Measurements from ENCODE around the gene RBKS. TPM values are rescaled to one million over a fixed set of nuclear protein-coding genes. Genes with fewer than 3 reads are reported as not detected.

The RBKS gene
- total RNA-seq, 1 donor from 2014 or later = 1.2 TPM

GRCh38 chr2:27839022-27839618 is 51.1 kb downstream of the RBKS start:
- Mint-ChIP-seq H3K9me3 (ENCODE audit: unreplicated experiment) (no peaks in the 10 kb centered on the region), H3K27me3 (ENCODE audit: unreplicated experiment) (no peaks in the 10 kb centered on the region), H3K27ac (ENCODE audit: unreplicated experiment) (no peak overlapping the region), H3K36me3 (ENCODE audit: unreplicated experiment) (no peaks in the 10 kb centered on the region), H3K4me3 (ENCODE audit: unreplicated experiment) (no peak overlapping the region), H3K4me1 (ENCODE audit: low read depth, unreplicated experiment) (no peaks in the 10 kb centered on the region)
- no peak for DNase-seq
- TF ChIP-seq CTCF (IDR thresholded peaks at IDR 0.05; ENCODE audit: partially characterized antibody, unreplicated experiment) = no peak

- Mint-ChIP-seq H3K9me3 (ENCODE audit: unreplicated experiment) (no peaks in the 10 kb centered on the region), H3K4me3 (ENCODE audit: unreplicated experiment) (no peak overlapping the region), H3K27me3 (ENCODE audit: unreplicated experiment) (no peaks in the 10 kb centered on the region), H3K4me1 (ENCODE audit: low read depth, unreplicated experiment) (no peaks in the 10 kb centered on the region), H3K27ac (ENCODE audit: unreplicated experiment) (no peak overlapping the region), H3K36me3 (ENCODE audit: unreplicated experiment) (no peaks in the 10 kb centered on the region)
- DNase-seq = no peak
- TF ChIP-seq CTCF (IDR thresholded peaks at IDR 0.05; ENCODE audit: partially characterized antibody, unreplicated experiment) = no peak
Measured at GRCh38 chr2:27838502-27838901, 51.7 kb downstream of the RBKS start.

GRCh38 chr2:27833931-27834330 is 56.3 kb downstream of the RBKS start:
- no peaks in the 10 kb centered on the region for H3K36me3 Mint-ChIP-seq (ENCODE audit: unreplicated experiment)
- no peaks in the 10 kb centered on the region for H3K9me3 Mint-ChIP-seq (ENCODE audit: unreplicated experiment)
- TF ChIP-seq CTCF (IDR thresholded peaks at IDR 0.05; ENCODE audit: partially characterized antibody, unreplicated experiment) = no peak
- no peak for DNase-seq
- no peak overlapping the region for H3K27ac Mint-ChIP-seq (ENCODE audit: unreplicated experiment)
- no peak overlapping the region for H3K4me3 Mint-ChIP-seq (ENCODE audit: unreplicated experiment)
- no peaks in the 10 kb centered on the region for H3K27me3 Mint-ChIP-seq (ENCODE audit: unreplicated experiment)
- H3K4me1 Mint-ChIP-seq (ENCODE audit: low read depth, unreplicated experiment) = no peaks in the 10 kb centered on the region

GRCh38 chr2:27832396-27832795 is 57.8 kb downstream of the RBKS start:
- Mint-ChIP-seq H3K4me1 (ENCODE audit: low read depth, unreplicated experiment) (no peaks in the 10 kb centered on the region), H3K27ac (ENCODE audit: unreplicated experiment) (no peak overlapping the region), H3K4me3 (ENCODE audit: unreplicated experiment) (no peak overlapping the region), H3K27me3 (ENCODE audit: unreplicated experiment) (no peaks in the 10 kb centered on the region), H3K9me3 (ENCODE audit: unreplicated experiment) (no peaks in the 10 kb centered on the region), H3K36me3 (ENCODE audit: unreplicated experiment) (no peaks in the 10 kb centered on the region)
- no peak for DNase-seq
- TF ChIP-seq CTCF (IDR thresholded peaks at IDR 0.05; ENCODE audit: partially characterized antibody, unreplicated experiment) = no peak

GRCh38 chr2:27831279-27832050 is 58.7 kb downstream of the RBKS start:
- no peak overlapping the region for H3K4me3 Mint-ChIP-seq (ENCODE audit: unreplicated experiment)
- H3K27me3 Mint-ChIP-seq (ENCODE audit: unreplicated experiment) = no peaks in the 10 kb centered on the region

More at GRCh38 chr2:27831279-27832050, 58.7 kb downstream of the RBKS start:
- Mint-ChIP-seq H3K9me3 (ENCODE audit: unreplicated experiment) (no peaks in the 10 kb centered on the region), H3K36me3 (ENCODE audit: unreplicated experiment) (no peaks in the 10 kb centered on the region), H3K27ac (ENCODE audit: unreplicated experiment) (no peak overlapping the region), H3K4me1 (ENCODE audit: low read depth, unreplicated experiment) (no peaks in the 10 kb centered on the region)
- TF ChIP-seq CTCF (IDR thresholded peaks at IDR 0.05; ENCODE audit: partially characterized antibody, unreplicated experiment) = no peak
- no peak for DNase-seq

All from glutamatergic neuron (in vitro differentiated cells).